Measurements from ENCODE around the gene CCT5. TPM values are rescaled to one million over a fixed set of nuclear protein-coding genes. Genes with fewer than 3 reads are reported as not detected.

Gene CCT5
- total RNA-seq, 1 experiment from 2014 or later, result 548 TPM

DNA sequence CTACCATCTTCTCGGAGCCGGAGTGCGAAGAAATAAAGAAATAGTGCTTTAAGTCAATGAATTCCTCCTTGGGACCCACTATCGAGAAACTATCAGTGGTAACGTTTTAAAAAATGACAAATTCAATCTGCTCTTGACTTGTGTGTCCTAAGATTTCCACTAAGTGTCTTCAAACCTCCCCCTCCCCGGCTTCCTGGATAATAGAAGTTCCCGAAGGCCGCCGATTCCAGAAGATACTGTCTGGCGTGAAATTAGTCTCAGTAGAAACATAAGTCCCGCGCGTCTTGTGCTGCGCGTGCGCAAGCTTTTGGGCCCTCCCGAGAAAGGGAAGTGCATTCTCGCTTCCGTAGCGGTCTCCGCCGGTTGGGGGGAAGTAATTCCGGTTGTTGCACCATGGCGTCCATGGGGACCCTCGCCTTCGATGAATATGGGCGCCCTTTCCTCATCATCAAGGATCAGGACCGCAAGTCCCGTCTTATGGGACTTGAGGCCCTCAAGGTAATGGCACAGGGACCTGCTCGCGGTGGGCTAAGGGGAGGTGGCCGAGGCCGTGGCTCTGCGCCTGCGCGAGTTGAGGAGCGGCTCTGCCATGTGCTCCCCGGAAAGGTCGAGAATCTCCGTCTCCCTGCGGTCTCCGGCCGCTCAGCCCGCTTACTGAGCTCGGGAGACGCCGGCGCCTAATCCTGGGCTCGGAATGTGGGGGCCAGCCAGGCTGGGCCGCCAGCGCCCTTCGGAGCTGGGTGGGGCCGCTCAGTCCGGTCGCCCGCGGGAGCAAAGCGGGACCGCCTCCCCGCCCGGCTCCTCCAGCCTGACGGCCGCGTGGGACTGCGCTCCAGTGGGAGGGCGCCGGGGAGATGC lies at the start of gene CCT5 (continued):
- TF ChIP-seq, protein P1, sequence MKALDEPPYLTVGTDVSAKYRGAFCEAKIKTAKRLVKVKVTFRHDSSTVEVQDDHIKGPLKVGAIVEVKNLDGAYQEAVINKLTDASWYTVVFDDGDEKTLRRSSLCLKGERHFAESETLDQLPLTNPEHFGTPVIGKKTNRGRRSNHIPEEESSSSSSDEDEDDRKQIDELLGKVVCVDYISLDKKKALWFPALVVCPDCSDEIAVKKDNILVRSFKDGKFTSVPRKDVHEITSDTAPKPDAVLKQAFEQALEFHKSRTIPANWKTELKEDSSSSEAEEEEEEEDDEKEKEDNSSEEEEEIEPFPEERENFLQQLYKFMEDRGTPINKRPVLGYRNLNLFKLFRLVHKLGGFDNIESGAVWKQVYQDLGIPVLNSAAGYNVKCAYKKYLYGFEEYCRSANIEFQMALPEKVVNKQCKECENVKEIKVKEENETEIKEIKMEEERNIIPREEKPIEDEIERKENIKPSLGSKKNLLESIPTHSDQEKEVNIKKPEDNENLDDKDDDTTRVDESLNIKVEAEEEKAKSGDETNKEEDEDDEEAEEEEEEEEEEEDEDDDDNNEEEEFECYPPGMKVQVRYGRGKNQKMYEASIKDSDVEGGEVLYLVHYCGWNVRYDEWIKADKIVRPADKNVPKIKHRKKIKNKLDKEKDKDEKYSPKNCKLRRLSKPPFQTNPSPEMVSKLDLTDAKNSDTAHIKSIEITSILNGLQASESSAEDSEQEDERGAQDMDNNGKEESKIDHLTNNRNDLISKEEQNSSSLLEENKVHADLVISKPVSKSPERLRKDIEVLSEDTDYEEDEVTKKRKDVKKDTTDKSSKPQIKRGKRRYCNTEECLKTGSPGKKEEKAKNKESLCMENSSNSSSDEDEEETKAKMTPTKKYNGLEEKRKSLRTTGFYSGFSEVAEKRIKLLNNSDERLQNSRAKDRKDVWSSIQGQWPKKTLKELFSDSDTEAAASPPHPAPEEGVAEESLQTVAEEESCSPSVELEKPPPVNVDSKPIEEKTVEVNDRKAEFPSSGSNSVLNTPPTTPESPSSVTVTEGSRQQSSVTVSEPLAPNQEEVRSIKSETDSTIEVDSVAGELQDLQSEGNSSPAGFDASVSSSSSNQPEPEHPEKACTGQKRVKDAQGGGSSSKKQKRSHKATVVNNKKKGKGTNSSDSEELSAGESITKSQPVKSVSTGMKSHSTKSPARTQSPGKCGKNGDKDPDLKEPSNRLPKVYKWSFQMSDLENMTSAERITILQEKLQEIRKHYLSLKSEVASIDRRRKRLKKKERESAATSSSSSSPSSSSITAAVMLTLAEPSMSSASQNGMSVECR (CRISPR knock-in tag; IDR thresholded peaks at IDR 0.05; ENCODE audit: borderline replicate concordance), result peak; percentile 85; the same call in 1 of the 2 replicates
- TF ChIP-seq TEAD4 (CRISPR knock-in tag; IDR thresholded peaks at IDR 0.05) (peak; percentile 44; the same call in 1 of the 2 replicates), FOXK1 (CRISPR knock-in tag; IDR thresholded peaks at IDR 0.05) (peak; percentile 81), ZNF263 (CRISPR knock-in tag; IDR thresholded peaks at IDR 0.05; ENCODE audit: low read depth) (peak; percentile 17; the same call in 1 of the 2 replicates), ZNF423 (CRISPR knock-in tag; IDR thresholded peaks at IDR 0.05) (no peak), JUN (CRISPR knock-in tag; IDR thresholded peaks at IDR 0.05) (peak; percentile 73; the same call in 1 of the 2 replicates), ELF4 (CRISPR knock-in tag; IDR thresholded peaks at IDR 0.05; ENCODE audit: low read depth) (peak; percentile 80; the same call in 1 of the 2 replicates), ZNF232 (CRISPR knock-in tag; IDR thresholded peaks at IDR 0.05) (no peak), TEAD1 (CRISPR knock-in tag; IDR thresholded peaks at IDR 0.05) (peak; percentile 44), FOXP1 (CRISPR knock-in tag; IDR thresholded peaks at IDR 0.05; ENCODE audit: borderline replicate concordance) (peak; percentile 32; the same call in 1 of the 2 replicates), ZNF416 (CRISPR knock-in tag; IDR thresholded peaks at IDR 0.05) (no peak), MYBL2 (CRISPR knock-in tag; IDR thresholded peaks at IDR 0.05) (0 out of 2 replicates have a peak, but pooled peaks have one; percentile 66), ZNF138 (CRISPR knock-in tag; conservative IDR thresholded peaks at IDR 0.05) (no peak)
- TF ChIP-seq, protein P2, sequence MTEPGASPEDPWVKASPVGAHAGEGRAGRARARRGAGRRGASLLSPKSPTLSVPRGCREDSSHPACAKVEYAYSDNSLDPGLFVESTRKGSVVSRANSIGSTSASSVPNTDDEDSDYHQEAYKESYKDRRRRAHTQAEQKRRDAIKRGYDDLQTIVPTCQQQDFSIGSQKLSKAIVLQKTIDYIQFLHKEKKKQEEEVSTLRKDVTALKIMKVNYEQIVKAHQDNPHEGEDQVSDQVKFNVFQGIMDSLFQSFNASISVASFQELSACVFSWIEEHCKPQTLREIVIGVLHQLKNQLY (CRISPR knock-in tag; IDR thresholded peaks at IDR 0.05), result 0 out of 2 replicates have a peak, but pooled peaks have one; percentile 59
- TF ChIP-seq, protein P3, sequence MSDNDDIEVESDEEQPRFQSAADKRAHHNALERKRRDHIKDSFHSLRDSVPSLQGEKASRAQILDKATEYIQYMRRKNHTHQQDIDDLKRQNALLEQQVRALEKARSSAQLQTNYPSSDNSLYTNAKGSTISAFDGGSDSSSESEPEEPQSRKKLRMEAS (CRISPR knock-in tag; IDR thresholded peaks at IDR 0.05), result peak; percentile 95

DNA sequence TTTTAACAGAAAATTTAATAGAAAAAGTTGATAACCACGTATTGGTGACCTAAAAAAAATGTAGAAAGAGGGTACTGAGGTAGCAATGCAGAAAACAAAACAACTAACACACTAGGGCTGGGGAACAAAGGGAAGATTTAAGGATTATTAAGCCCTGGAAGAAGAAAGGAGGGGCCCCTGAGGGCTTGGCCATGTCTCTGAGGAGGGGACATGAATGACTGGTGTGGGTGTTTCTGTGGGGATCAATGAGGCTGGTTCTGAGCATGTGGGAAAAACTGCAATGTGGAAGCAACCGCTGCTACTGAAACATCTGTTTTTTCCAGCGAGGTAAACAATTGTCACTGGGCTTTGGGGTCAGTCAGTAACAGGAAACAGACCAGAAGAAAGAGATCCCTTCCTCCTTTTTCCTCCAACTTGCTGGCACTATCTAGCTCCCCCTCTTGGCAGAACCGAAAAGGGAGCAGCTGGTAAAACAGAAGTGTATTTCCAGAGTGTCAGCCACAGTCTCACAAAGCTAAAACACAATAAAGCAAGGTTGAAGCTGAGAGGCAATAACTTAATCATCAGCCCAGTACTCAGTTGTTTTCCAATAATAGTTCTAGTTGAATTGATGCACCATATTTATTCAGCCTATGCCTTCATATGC lies 48.7 kb upstream of the CCT5 start:
- Mint-ChIP-seq H3K27me3 (ENCODE audit: low read depth) (no peaks in the 10 kb centered on the region), H3K27ac (no peak overlapping the region), H3K9me3 (peaks cover 34% of the 10 kb centered on the region), H3K36me3 (peaks cover 23% of the 10 kb centered on the region), H3K4me1 (peaks cover 18% of the 10 kb centered on the region), H3K4me3 (no peak overlapping the region)
- ATAC-seq (peak; percentile 94), DNase-seq (ENCODE audit: low spot score) (peak; percentile 51)
- TF ChIP-seq, protein P4, sequence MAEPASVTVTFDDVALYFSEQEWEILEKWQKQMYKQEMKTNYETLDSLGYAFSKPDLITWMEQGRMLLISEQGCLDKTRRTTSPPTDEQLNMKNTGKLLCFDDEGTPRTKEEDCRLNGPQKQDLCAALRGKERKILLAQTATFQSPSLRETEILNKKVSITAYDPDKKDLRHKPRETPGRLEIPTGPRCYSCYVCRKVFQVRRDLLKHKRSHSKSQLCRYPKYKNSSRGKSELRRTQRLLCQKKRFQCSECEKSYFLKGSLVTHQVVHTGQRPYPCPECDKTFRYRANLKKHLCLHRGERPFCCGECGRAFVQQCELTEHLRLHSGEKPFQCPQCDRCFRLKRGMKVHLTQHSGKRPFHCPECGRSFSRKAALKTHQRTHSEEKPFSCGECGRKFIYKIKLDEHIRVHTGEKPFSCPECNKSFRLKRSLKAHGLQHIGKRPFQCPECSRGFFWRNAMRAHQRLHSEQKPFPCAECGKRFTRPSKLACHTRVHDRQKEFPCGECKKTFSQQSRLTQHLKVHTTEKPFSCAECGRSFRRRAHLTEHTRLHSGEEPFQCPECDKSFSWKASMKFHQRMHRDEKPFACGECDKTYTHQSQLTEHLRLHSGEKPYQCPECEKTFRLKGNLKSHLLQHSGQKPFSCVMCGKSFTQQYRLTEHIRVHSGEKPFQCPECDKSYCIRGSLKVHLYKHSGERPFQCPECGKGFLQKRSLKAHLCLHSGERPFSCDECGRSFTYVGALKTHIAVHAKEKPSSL (CRISPR knock-in tag; conservative IDR thresholded peaks at IDR 0.05), result no peak
- TF ChIP-seq ZNF121 (CRISPR knock-in tag; IDR thresholded peaks at IDR 0.05), result peak; percentile 63; the same call in 1 of the 2 replicates
- TF ChIP-seq, protein P5, sequence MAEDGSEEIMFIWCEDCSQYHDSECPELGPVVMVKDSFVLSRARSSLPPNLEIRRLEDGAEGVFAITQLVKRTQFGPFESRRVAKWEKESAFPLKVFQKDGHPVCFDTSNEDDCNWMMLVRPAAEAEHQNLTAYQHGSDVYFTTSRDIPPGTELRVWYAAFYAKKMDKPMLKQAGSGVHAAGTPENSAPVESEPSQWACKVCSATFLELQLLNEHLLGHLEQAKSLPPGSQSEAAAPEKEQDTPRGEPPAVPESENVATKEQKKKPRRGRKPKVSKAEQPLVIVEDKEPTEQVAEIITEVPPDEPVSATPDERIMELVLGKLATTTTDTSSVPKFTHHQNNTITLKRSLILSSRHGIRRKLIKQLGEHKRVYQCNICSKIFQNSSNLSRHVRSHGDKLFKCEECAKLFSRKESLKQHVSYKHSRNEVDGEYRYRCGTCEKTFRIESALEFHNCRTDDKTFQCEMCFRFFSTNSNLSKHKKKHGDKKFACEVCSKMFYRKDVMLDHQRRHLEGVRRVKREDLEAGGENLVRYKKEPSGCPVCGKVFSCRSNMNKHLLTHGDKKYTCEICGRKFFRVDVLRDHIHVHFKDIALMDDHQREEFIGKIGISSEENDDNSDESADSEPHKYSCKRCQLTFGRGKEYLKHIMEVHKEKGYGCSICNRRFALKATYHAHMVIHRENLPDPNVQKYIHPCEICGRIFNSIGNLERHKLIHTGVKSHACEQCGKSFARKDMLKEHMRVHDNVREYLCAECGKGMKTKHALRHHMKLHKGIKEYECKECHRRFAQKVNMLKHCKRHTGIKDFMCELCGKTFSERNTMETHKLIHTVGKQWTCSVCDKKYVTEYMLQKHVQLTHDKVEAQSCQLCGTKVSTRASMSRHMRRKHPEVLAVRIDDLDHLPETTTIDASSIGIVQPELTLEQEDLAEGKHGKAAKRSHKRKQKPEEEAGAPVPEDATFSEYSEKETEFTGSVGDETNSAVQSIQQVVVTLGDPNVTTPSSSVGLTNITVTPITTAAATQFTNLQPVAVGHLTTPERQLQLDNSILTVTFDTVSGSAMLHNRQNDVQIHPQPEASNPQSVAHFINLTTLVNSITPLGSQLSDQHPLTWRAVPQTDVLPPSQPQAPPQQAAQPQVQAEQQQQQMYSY (CRISPR knock-in tag; IDR thresholded peaks at IDR 0.05), result 0 out of 2 replicates have a peak, but pooled peaks have one; percentile 13
- TF ChIP-seq ATF1 (CRISPR knock-in tag; IDR thresholded peaks at IDR 0.05), result no peak
- CTCF ChIA-PET, result interaction anchor here (0.6 to 1.5 kb wide), 35 partner anchors 10 to 825 kb away, joined by 3 to 14 read pairs (median 3); partner anchors contain the start of genes ATPSCKMT and CCT5
- POLR2A ChIA-PET, result interaction anchor here (0.7 to 1.2 kb wide), 3 partner anchors 13 to 167 kb away, joined by 3 read pairs; partner anchors contain the start of gene CCT5

Data from WTC11 (cell line).